GM23338 (cell line): ENCODE data around the gene C1orf116.

Experiments
- POLR2AphosphoS5 ChIP-seq: IDR thresholded peaks from 2 replicates; pipeline ENCODE4 v1.6.1; 2016; ENCODE audit warnings: antibody characterized with exemption, low read depth
- TF ChIP-seq, protein P1 (sequence below), 2 experiments: fragments of 200-600 bp in 1 of 2; sonication (generic) in 1 of 2; conservative IDR thresholded peaks; 2 replicates each; pipeline versions ENCODE4 v1.5.1 to v1.6.1; 2016 to 2017; ENCODE audit warnings: antibody characterized with exemption in 2 of 2, low read depth in 2 of 2, mild to moderate bottlenecking in 2 of 2, moderate library complexity in 1 of 2

- TF ChIP-seq, protein P1, sequence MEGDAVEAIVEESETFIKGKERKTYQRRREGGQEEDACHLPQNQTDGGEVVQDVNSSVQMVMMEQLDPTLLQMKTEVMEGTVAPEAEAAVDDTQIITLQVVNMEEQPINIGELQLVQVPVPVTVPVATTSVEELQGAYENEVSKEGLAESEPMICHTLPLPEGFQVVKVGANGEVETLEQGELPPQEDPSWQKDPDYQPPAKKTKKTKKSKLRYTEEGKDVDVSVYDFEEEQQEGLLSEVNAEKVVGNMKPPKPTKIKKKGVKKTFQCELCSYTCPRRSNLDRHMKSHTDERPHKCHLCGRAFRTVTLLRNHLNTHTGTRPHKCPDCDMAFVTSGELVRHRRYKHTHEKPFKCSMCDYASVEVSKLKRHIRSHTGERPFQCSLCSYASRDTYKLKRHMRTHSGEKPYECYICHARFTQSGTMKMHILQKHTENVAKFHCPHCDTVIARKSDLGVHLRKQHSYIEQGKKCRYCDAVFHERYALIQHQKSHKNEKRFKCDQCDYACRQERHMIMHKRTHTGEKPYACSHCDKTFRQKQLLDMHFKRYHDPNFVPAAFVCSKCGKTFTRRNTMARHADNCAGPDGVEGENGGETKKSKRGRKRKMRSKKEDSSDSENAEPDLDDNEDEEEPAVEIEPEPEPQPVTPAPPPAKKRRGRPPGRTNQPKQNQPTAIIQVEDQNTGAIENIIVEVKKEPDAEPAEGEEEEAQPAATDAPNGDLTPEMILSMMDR (conservative IDR thresholded peaks at IDR 0.05; ENCODE audit: low read depth in 2 of 2) = no peak
- no peak for TF ChIP-seq POLR2AphosphoS5
Measured at GRCh38 chr1:207077012-207077411, 44.5 kb upstream of the C1orf116 start.
